ENCODE measurements around the gene FBXO36.

Gene FBXO36

GRCh38 chr2:230050136-230050535 is 127.8 kb downstream of the FBXO36 start:
- DNase-seq (ENCODE audit: low spot score): no peak

DNA sequence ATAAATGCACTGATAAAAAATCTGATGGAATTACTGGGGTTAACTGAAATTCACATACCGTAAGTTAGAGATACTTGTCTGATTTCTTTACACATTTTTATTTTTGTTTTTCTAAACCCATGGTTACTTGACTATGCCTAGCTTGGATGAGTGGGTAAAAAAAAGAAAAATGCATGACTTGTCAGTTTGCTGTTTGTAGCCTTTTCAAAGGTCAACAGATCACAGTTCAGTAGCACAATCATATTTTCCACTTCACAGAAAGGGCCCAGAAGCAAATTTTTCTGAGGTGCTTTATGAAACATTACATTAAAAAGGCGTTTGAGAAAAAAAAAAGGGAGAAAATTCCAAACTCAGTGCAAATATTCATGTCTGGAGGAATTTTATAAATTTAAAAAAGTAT is 130.0 kb downstream of the FBXO36 start:
- DNase-seq (ENCODE audit: low spot score): no peak

DNA sequence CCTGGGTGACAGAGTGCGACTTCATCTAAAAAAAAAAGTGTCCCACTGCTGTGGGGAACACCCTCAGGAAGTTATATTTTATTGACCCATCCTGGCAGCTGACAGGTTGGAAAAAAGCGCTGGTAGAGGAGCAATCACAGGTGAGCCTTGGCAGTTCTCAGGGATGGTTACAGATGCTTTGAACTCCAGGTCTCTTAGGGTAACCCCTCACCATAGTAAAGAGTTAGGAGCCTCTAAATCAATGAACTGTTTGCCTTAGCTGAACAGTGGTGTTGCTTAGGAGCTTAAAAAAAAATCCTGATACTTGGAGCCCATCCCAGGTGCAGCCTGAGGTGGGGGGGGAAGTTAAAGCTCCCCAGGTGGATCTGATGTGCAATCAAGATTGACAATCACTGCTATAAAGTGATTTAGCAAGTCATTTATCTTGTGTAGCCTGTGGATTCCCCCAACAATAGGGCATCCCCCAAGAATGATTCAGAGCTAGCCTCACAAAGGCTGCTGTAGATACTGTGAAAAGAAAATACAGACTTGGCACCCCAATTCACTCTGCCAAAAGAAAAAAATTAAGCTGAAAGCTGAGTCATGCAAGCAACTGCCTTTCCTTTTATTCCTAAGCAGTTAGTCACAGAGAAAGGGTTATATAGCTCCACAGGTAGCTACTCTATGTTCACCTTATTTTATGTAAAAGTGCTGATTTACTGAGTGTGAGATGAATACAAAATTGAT is 131.6 kb downstream of the FBXO36 start:
- DNase-seq (ENCODE audit: low spot score): peak; percentile 27

GRCh38 chr2:230060672-230061293 is 138.5 kb downstream of the FBXO36 start:
- no peak for DNase-seq (ENCODE audit: low spot score)

Data from AG20443 (cell line).